Measurements from ENCODE around the gene FRK.

DNA sequence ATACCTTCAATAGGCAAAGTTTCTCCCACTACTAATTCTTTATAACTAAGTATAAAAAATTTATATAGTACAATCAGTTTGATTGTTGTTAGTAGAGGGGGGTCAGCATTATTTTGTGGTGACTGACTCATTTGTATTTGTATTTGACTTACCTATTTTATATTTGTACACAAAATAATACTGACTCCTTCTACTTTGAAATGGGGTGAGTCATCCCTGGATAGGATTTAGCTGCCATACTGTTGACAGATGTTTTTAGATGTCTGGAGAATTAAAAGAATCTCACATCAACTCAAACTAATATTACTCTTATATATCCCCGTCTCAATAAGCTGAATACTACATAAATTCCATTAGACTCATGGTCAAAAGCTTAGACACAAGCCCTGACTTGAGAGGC is 114.9 kb downstream of the FRK start:
- TF ChIP-seq EZH2 (IDR thresholded peaks at IDR 0.05; ENCODE audit: low read depth): no peak
- TF ChIP-seq CTCF (conservative IDR thresholded peaks at IDR 0.05): no peak
